ENCODE data around the gene CASP8. TPM values are rescaled to one million over a fixed set of nuclear protein-coding genes. Genes with fewer than 3 reads are reported as not detected.

The CASP8 gene
- total RNA-seq, result 12.1 TPM

DNA sequence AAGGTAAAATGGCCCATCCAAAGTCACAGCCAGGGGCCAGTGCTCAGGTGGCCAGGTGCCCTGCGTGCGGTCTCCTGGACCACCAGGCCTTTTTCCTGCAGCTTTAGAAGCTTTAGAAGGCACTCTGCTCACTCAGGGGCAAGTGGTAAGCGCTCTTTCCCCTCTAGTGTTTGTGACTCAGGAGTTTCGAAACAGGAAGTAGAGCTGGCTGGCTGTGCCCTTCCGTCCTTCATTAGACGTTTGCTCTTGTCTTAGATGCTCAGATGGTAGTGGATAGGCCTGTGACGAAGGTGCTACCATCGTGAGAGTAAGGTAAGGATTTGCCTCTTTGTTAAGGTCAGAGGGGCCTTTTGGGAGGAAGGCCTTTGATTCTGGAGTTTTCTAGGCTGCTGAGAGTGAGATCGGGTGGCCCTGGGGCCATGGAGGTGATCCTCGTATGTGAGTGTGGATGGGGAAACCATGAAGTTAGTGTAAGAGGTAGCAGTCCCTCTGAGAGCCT, at the start of gene CASP8:
Gene CASP8 (plus strand): TSS at position 235 of the 499 bp plus-strand sequence. CDS start 5,951 bp downstream, outside the sequence.
- intact Hi-C loops (cut with DNase I), result no loop called here
- peak; percentile 51 for ATAC-seq

DNA sequence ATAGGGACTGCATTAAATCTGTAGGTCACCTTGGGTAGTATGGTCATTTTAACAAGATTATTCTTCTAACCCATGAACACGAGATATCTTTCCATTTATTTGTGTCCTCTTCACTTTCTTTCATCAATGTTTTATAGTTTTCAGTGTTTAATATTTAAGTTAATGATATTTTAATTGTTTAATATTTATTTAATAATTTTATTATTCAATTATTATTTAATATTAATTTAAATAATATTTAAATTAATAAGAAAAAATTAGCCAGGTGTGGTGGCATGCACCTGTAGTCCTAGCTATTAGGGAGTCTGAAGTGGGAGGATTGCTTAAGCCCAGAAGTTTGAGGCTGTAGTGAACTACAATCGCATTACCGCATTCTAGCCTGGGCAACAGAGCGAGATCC, 44.4 kb upstream of the CASP8 start:
- ATAC-seq, result no peak
- intact Hi-C loops (cut with DNase I), result no loop called here
- DNase-seq (ENCODE audit: low spot score), result no peak

More for the DNA sequence above, at the start of gene CASP8:
- no peak for DNase-seq (ENCODE audit: low spot score)

DNA sequence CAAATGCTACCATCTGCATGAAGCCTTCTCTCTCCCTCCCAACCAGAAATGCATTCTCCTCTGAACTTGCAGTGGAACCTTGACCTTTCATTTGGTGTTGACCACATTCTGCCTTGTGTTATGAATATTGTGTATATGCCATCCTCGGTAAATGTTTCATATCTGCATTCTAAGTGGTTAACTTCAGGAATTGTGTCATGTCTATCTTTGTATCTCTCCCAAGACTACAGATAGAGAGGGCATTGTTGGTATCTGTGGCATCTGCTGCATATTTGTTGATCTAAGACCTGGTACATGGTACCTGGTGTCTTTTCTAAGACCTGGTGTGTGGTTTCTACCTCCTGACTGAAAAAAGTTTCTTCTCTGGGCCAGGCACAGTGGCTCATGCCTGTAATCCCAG, 43.4 kb upstream of the CASP8 start:
- DNase-seq (ENCODE audit: low spot score), result no peak
- intact Hi-C loops (cut with DNase I), result no loop called here
- no peak for ATAC-seq

DNA sequence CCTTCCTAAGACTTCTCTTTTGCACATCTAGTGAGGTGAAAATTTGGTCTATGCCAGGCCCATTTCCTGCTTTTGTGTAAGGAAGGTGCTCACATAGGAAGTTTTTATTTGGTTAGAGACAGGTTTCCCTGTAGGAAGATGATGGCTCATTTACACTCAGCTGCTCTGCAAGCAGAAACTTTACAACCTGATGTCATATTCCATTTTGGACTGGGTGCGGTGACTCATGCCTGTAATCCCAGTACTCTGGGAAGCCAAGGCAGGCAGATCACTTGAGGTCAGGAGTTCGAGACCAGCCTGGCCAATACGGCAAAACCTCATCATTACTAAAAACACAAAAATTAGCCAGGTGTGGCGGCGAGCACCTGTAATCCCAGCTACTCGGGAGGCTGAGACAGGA, 41.6 kb upstream of the CASP8 start:
- DNase-seq (ENCODE audit: low spot score) (no peak), ATAC-seq (no peak)
- intact Hi-C loops (cut with DNase I), result no loop called here

DNA sequence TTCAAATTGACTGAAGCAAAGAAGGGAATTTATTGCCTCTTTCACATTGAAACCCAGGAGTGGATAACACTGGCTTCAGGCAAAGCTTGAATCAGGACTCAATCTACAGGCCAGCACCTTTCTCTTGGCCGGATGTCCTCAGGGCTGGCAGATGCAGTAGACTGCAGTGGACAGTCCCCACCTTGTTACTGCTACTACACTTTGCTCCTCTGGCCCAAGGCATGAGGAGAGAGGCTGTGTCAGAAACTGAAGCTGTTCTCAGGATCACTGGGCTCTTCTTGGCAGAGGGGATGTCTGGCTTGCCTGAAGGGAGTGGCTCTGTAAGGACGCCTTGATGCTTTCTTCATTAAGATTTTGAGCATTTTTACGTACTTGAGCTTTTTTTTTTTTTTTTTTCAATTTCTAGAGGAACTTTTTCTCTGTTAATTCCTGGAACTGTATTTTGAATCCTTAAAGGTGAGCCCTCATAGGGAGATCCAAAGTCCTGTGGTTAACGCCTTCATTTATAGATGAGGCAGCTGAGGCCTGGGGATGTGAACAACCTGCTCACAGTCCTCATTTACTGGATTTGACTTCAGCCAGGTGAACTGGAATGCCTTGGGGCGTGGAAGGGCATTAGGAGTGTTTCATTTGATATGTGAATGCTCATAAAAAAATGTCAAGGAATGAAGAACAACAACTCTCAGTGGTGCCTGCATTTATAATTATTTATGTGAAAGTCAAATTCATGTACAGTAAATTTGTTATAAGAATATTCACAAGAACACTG, 40.8 kb upstream of the CASP8 start:
- ATAC-seq, result no peak
- intact Hi-C loops (cut with DNase I), result no loop called here
- no peak for DNase-seq (ENCODE audit: low spot score)

DNA sequence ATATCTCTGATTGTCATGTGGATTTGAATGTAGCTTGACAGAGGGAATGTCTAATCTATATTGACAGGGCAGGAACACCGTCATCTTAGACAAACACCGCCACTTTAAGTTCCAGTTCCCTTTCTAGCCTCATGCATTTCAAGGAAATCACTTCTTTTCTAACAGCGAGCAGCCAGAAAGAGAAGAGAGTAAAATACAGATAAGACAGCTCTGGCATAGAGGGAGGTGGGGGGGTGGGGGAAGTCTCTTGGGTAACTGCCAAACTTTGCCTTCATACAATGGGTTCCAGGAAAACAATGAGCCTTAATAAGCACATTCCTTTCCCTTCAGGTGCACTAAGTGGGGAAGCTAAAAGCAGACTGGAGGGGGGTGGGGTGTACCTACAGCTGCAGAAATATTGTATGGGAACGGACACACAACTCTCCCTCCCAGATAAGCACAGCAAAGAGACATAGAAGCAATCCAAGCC, 40.2 kb upstream of the CASP8 start:
- intact Hi-C loops (cut with DNase I), result no loop called here
- no peak for DNase-seq (ENCODE audit: low spot score)
- ATAC-seq, result no peak

DNA sequence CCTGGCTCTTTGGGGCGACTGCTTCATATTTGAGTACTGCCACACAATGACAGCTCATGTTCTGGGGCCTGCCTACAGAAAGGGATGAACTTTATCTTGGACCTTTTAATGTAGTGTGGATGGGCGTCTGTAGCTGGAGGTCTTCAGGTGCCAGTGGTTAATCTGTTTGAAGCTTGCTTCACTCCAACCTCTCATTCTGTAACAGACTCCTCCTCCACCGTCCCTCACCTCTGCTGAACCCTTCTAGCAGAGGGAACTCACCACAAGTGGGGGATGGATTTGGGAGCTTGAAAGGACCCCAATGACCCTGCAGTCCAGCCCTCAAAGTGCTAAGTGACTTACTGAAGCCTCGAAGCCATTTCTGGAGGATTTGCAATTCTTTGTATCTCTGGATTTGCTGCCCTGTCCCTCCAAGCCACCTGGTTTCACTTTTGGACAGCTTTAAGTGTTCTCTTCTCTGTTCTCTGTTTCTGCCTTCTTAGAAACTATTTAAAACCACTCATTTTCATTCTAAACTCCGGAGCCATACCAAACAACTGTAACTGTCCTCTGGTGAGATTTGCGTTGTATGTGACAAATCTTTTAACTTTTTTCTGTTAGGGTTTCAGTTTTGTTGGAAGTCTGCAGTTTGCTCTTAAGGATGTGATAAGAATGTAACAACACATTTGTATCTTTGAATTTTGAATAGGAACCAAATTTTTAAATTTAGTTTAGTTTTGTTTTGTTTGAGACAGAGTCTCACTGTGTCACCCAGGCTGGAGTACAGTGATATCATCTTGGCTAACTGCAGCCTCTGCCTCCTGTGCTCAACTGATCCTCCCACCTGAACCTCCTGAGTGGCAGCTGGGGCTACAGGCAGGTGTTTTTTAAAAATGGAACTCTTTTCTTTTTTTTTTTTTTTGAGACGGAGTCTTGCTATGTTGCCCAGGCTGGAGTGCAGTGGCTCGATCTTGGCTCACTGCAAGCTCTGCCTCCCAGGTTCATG, 37.0 kb upstream of the CASP8 start:
- DNase-seq (ENCODE audit: low spot score), result no peak
- ATAC-seq, result no peak
- intact Hi-C loops (cut with DNase I), result no loop called here

DNA sequence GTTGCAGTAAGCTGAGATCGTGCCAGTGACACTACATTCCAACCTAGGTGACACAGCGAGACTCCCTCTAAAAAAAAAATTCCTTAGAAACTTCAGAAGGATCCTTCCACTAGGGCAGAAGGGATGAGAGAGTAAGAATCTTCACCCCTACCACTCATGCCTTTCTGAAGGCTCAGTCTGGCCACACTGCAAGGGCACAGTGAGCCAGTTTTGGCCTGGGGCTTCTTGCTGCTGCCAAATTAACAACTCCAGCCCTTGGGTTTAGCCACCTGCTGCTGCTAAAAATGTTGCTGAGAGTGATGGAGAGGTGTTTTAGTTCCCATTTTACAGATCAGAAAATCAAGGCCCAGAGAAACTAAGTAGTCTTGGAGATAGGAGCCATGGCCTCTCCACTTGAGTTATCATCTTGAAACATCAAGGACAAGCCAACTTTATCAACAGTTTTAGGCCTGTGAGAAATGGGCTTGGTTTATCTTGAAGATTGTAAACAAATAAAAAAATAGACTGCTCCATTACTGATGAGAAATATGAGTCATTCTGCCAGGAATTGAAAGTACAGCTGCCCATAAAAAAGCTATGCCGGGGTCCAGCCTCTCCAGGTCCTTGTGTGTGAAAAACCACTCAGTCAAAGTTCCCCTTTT, 31.9 kb upstream of the CASP8 start:
- ATAC-seq, result no peak
- DNase-seq (ENCODE audit: low spot score), result no peak
- intact Hi-C loops (cut with DNase I), result no loop called here

DNA sequence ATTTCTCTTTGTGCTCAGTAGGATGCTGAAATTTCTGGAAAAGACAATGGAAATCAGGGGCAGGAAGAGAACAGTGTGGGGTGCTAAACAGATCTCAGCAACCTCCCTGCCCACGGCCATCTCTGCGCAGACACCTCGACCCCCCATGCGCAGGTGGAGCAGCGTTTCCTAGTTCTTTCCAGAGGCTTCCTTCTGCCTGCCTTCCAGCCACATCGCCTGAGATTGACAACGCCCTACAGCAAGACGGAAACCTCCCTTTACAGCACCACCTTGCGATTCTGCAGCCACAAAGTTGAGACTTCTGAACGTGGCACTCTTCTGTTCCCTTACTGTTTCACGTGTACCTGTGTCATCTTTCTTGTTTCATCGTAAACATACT, 31.4 kb upstream of the CASP8 start:
- no peak for DNase-seq (ENCODE audit: low spot score)
- no peak for ATAC-seq
- intact Hi-C loops (cut with DNase I), result no loop called here

DNA sequence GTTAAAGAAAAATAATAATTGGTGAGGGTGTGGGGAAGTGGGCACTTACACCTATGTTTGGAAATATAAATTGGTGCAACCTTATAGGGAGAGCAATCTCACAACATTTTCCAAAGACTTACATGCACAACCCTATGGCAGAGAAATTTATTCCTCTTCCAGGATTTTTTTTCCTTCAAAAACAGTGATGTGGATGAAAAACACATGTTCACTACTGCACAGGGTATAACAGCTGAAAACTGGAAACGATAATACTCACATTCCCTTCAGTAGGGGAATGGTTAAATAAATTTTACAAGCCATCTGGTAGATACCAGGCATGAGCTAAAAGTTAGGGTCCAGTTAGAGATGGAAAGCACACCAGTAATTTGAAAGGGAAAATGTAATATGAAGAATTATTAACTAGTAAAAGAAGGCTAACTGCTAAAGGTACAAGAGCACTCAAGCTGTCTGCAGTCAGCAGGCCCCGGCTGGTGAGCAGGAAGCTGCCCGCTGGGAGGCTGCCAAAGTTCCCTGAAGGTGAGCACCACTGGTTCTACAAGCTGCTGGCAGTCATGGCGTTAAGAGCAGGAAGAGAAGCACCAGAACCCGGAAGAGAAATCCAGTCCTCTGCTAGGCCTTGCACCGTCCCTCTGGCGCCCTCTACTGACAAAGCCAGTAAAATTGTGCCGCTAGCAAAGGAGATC, 28.4 kb upstream of the CASP8 start:
- intact Hi-C loops (cut with DNase I), result loop anchor here (10.0 kb wide), 1 partner anchor 133 kb away; no protein-coding TSS in a partner anchor
- peak; percentile 75 for ATAC-seq
- peak; percentile 86 for DNase-seq (ENCODE audit: low spot score)

DNA sequence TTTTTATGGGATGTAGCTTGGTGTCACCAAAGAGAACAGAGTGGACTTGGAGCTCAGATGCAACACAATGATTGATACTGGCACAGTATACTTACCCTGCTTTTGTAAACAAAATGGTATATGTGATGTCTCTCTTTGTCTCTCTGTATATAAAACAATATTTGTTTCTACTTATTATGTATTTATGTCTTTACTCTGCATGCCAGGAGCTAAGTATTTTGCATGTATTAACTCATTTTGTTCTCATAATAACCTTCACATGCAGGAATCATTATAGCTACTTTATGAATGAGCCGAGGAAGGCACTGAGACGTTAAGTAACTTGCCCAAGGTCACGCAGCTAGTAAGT, 27.9 kb upstream of the CASP8 start:
- intact Hi-C loops (cut with DNase I), result loop anchor here (10.0 kb wide), 1 partner anchor 132 kb away; no protein-coding TSS in a partner anchor
- no peak for DNase-seq (ENCODE audit: low spot score)
- ATAC-seq, result no peak

DNA sequence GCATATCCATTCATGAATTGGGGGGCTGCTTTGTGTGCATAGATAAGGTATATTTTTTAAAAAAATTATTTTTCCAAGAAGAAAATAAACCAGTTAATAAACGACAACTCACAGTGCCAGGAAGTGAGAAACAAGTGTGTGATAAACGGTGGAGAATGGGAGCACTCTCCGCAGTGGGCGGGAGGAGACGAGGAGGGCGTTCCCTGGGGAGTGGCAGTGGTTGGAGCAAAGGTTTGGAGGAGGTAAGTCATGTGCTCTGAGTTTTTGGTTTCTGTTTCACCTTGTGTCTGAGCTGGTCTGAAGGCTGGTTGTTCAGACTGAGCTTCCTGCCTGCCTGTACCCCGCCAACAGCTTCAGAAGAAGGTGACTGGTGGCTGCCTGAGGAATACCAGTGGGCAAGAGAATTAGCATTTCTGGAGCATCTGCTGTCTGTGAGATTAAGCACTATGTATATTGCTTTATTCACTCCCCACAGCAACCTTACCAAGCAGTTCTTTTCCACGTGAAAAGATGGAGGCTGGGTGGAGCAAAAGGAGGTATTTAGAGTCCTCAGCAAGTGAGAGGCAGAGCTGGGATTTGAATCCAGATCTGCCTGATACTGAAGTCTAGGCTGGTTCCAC, 27.0 kb upstream of the CASP8 start:
- DNase-seq (ENCODE audit: low spot score) (no peak), ATAC-seq (peak; percentile 50)
- intact Hi-C loops (cut with DNase I), result loop anchor here (10.0 kb wide), 1 partner anchor 131 kb away; no protein-coding TSS in a partner anchor

DNA sequence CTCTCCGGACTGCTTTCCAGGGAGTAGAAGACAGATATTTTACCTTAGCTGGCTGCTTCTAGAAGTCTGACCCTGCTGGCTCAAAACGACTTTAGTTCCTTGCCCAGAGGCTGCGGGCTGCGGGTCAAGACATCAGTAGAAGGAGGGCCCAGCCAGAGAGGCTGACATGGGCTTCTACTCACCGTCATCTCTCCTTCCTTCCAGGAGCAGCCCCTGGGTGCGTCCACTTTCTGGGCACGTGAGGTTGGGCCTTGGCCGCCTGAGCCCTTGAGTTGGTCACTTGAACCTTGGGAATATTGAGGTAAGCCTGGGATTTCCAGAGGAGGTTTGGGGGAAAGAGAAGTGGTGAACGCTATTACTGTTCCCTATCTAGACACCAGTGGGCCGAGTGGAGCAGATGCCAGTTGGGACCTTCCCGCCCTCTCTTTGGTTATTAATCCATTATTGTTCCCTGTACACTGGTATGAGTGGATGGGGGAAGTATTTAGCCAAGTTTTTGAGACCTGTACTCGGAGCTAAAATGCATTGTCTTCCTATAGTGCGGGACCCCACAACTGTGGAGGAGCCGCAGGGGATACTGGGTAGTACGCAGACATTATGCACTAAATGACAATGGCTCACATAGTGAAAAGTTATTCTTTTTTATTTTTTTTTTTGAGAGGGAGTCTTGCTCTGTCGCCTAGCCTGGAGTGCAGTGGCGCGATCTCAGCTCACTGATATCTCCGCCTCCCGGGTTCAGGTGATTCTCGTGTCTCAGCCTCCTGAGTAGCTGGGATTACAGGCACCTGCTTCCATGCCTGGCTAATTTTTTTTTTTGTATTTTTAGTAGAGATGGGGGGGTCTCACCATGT, 26.3 kb upstream of the CASP8 start:
- intact Hi-C loops (cut with DNase I), result loop anchor here (10.0 kb wide), 1 partner anchor 131 kb away; no protein-coding TSS in a partner anchor
- no peak for DNase-seq (ENCODE audit: low spot score)
- no peak for ATAC-seq

DNA sequence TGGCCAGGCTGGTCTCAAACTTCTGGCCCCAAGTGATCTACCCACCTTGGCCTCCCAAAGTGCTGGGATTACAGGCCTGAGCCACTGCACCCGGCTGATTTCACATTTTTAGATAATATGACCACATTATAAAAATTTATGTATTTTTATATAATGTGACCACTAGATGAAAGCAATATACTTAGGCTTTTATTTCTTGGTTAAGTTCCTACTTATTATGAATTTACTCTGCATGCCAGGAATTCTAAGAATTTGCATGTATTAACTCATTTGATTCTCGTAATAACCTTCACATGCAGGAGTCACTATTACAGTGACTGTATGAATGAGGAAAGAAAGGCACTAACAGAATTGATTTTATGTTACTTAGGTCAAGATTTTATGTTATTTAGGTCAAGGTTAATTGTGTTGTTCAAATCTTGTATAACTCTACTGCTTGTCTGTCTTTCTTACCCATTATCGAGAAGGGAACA, 25.6 kb upstream of the CASP8 start:
- intact Hi-C loops (cut with DNase I), result loop anchor here (10.0 kb wide), 1 partner anchor 130 kb away; no protein-coding TSS in a partner anchor
- no peak for DNase-seq (ENCODE audit: low spot score)
- ATAC-seq, result no peak

DNA sequence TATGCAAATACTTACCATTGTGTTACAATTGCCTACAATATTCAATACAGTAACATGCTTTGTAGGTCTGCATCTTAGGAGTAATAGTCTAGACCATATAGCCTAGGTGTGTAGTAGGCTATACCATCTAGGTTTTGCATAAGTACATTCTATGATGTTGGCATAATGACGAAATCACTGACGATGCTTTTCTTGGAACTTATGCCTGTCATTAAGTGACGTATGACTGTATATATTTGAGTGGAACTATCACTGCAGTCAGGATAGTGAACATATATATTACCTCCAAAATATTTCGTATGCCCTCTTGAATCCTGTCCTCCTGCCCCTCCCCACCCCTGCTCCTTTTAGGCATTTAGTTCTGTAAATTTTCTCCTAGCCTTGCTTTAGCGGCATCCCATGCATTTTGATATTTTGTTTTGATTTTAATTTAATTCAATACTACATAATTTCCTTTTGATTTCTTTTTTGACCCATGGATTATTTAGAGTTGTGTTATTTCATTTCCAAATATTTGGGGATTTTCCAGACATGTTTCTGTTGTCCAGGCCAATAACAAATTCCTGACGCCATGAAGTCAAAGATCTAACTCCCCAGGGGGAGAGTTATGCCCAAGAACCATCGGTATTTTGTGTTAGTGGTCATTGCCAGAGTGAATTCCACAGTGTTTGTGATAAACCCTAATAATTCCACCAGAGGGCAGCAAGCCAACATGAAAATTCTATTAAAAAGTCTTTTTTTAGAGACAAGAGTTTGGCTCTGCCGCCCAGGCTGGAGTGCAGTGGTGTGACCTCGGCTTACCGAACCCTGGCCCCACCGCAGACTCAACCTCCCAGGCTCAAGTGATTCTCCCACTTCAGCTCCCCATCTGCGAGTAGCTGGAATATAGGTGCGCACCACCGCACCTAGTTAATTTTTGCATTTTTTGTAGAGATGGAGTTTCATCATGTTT, 24.2 kb upstream of the CASP8 start:
- intact Hi-C loops (cut with DNase I), result loop anchor here (10.0 kb wide), 1 partner anchor 129 kb away; no protein-coding TSS in a partner anchor
- ATAC-seq, result peak; percentile 80
- DNase-seq (ENCODE audit: low spot score), result peak; percentile 76

Measured in sciatic nerve (tissue), 2 donors.